Esophagus mucosa (tissue), 1 donor: ENCODE data around the gene MALRD1. TPM values are rescaled to one million over a fixed set of nuclear protein-coding genes. Genes with fewer than 3 reads are reported as not detected.

ENCODE experiments used
- ATAC-seq: fragments of 200-7000 bp; cut with Tn5 transposase; one replicate; pipeline ENCODE4 v1.9.1; 2020
- total RNA-seq: library from RNA; stranded (reverse); gene quantifications from one replicate; pipeline ENCODE4 v1.2.4, GENCODE V29; 2023
- donor health status: DM: yes; HTN: yes; CAD: no.

MALRD1 gene
- 0.08 TPM for total RNA-seq

GRCh38 chr10:19048489-19048888 lies at the start of gene MALRD1:
Gene MALRD1, plus strand, starts transcription at chr10:19048801. Its CDS starts 138 bp downstream, at chr10:19048939.
- no peak for ATAC-seq

DNA sequence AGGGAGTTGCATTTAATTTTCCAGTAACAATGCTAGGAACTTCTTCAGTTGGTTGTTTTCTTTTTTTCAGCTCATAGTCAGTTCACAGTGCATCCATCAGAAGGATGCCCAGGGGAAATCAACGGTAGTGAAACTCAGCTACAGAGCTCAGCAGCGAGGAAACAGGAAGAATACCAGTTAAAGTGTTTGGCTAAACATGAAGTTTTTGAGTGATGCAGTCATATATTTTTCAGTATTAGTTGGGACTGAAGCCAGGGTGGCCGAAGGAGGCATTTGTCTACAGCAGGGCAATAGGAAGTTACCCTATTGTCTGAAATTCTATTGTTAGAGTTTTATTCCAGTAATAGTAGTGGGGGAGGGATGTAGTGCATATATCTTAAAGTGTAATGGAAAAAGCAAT lies 45.3 kb upstream of the MALRD1 start:
- no peak for ATAC-seq

DNA sequence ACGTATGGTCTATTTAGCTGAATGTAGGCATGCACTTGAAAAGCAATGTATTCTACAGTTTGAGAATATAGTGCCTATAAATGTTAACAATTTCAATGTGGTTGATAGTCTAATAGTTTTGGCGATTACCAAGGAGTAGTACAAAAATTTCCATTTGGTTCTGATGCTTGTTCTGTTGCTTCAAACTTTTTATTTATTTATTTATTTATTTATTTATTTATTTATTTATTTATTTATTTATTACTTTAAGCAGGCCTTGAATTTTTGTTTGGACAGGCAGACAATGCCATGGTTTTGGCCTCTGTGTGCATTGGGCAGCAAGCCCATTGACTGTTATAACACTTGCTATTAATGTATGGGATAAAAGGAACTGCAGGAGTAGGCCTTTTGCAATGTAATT lies 36.5 kb upstream of the MALRD1 start:
- no peak for ATAC-seq

DNA sequence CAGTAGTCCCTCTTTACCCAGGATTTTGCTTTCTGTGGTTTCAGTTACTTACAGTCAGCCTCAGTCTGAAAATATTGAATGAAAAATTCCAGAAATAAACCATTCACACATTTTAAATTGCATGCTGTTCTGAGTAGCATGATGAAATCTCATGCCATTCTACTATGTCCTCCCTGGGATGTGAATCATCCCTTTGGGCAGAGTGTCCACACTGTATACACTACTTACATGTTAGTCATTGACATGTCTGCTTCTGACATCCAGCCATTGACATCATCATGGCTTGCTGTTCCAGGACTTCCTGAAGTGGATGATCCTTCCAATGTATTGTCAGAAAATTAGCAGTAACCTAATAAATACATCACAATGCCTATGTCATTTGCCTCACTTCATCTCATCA lies 34.6 kb upstream of the MALRD1 start:
- no peak for ATAC-seq

DNA sequence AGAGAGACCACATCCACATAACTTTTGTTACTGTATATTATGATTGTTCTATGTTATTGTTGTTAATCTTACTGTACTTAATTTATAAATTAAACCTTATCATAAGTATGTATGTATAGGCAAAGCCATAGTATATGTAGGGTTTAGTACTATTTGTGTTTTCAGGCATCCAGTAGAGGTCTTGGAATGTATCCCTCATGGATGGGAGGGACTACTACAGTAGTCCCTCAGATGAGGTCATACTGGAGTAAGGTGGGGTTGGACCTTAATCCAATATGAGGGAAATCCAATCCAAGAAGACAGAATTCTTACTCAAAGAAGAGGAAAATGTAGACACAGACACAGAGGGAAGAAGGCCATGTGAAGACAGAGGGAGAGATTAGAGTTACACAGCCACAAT lies 34.1 kb upstream of the MALRD1 start:
- ATAC-seq, result no peak

- no peak for ATAC-seq
These were observed 31.3 kb upstream of the MALRD1 start for GRCh38 chr10:19017116-19017890.

DNA sequence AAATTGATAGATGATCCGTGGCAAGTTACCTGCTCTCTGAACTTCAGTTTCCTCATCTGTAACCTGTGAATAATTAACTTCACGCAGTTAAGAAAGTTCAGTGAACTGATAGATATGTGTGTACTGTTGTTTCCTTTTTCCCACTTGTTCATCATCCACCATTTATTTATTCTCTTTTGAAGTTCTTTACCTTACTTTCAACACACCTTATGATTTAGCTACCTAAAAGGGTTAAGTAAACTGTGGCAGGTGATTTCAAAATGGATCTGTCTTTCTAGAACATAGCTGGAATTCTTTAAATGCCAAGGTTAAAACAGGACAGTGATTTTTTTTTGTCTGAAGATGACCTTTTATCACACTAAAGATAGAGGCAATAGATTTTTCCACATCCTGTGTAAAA lies 27.4 kb upstream of the MALRD1 start:
- ATAC-seq, result no peak

DNA sequence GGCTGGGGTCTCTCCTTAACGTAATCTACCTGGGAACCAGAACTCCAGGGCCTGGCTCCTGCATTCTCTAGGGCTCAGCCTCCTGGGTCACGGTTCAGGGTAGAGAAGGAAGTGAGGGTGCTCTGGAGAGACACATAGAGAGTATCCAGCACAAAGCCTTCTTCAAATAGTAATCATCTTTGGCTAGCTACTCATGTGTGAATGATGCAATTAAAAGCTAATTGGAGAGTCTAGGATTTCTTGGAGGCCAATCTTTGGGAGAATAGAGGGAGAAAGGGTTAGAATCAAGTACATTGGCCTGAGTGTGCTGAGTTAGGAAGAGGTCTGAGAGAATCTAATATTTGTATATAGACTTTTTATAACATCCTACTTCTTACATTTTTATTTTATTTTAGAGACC lies 24.0 kb upstream of the MALRD1 start:
- no peak for ATAC-seq

GRCh38 chr10:19031763-19032162 lies 16.8 kb upstream of the MALRD1 start:
- no peak for ATAC-seq

- ATAC-seq, result no peak
These were observed 14.9 kb upstream of the MALRD1 start for GRCh38 chr10:19033741-19034140.

GRCh38 chr10:19041171-19041570 lies 7.4 kb upstream of the MALRD1 start:
- ATAC-seq, result no peak

- no peak for ATAC-seq
These were observed 5.2 kb upstream of the MALRD1 start for GRCh38 chr10:19043431-19043830.

DNA sequence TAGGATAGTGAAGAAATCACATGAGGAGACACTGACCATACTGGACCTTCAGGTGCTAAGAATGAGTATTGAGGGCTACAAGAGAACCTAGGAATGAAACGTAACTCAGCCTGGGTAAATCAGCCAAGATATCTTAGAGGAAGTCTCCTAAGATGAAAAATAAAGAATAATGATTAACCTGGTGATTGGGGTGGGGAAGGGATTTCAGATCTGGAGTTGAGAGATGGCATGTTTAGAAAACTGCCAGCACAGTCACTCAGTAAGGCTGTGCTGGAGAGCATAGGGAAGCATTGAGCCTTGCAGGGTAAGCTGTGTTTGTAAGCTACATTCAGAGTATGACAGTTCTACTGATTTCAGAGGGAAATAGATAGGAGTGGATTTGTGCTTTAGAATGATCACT lies 1.9 kb upstream of the MALRD1 start:
- ATAC-seq, result no peak

DNA sequence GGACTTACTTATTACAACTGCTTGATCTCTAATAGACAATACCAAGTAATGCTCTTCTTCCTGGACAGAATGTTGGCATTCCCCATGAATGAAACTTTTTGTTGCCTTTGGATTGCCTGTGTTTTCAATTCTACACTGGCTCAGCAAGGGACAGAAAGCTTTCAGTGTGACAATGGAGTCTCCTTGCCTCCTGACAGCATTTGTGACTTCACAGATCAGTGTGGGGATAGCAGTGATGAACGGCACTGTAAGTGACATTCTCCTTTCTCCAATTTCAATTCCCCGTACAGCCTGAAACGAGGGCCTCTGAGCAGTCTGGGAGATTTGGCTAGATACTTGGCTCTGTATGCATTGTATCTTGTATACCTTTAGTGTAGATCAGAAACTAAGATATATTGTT lies 290 bp downstream of the MALRD1 start:
- ATAC-seq, result no peak

DNA sequence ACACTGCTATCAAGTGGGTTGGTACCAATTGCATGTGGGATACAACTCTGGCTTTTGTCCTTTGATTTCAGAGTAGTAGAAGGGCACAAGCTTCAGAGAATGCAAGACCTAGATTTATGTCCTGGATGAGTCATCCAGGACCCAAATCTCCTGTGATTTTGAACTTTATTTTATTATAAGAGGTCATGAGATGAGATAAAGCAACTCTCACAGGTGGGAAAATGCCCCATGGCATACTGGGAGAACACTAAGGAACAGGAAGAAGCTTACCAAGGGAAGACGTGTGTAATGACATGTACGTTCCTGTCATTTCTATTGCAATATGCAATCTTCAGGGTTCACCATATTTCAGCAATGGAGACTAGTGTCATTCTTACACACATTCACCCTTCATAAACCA lies 966 bp downstream of the MALRD1 start:
- ATAC-seq, result no peak

DNA sequence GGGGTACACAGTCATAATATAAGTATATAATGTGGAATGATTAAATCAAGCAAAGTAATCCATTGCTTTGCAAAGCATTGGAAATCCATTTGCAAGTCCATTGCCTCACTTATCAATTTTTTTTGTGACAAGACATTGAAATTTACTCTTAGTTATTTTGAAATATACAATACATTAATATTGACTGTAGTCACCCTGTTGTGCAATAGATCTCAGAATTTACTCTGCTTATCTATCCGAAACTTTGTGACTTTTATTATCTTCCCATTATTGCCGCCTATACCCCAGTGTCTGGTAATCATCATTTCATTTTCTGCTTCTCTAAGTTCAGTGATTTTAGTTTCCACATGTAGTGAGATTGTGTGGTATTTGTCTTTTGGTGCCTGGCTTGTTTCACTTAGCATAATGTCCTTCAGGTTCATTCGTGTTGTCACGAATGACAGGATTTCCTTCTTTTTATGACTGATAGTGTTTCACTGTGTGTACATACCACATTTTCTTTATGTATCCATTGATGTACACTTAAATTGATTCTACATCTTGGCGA lies 5.8 kb downstream of the MALRD1 start:
- ATAC-seq, result no peak

DNA sequence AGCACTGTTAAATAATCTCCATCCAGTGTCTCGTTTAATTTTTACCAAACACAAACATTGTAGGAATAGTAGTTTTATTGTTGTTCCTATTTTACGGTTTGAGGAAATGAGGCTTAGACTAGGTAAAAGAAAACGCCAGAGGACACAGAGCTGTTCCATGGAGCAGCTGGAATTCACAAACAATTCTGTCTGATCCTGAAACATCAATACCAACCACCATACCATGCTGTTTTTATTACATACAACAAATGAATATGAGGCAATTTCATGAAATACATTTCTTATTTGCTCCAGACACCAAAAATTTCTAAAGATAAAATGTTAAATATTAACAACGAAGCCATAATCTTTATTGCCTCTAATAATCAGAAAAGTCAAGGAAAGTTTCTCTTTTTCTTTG lies 9.4 kb downstream of the MALRD1 start:
- no peak for ATAC-seq

DNA sequence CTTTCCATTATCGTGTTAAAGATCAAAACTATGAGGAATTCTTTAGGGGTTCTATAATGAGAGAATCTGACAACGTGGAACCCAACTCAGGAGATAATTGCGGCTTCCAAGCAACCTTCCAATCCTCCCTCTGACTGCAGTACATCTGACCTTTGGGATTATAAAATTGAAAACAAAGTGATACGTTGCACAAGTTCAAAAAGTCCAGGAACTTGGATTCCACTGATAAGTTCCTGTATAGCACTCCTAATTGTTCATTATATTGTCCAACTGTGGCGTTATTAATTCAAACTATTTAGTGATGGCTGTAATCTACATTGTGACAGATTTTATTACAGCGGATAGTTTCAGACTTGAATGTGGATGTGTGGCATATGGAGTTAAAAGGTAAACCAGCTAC lies 15.4 kb downstream of the MALRD1 start:
- ATAC-seq, result no peak

DNA sequence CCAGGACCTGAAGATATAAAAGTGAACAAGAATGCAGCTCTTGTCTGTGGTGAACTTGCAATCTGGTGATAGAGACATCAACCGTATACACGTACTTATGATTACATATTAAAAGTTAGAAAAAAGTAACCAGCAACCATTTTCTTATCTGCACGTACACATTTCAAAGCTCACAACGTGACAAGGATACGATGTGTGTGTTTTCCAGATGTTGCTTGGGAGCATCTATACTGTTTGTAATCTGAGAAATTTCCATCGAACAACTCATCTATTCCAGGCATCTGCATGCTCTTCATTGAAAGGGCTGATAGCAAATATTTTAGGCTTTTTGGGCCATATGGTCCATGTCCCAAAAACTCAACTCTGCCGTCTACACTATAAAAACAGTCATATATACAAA lies 23.3 kb downstream of the MALRD1 start:
- no peak for ATAC-seq

GRCh38 chr10:19077276-19077675 lies 28.7 kb downstream of the MALRD1 start:
- ATAC-seq, result no peak

DNA sequence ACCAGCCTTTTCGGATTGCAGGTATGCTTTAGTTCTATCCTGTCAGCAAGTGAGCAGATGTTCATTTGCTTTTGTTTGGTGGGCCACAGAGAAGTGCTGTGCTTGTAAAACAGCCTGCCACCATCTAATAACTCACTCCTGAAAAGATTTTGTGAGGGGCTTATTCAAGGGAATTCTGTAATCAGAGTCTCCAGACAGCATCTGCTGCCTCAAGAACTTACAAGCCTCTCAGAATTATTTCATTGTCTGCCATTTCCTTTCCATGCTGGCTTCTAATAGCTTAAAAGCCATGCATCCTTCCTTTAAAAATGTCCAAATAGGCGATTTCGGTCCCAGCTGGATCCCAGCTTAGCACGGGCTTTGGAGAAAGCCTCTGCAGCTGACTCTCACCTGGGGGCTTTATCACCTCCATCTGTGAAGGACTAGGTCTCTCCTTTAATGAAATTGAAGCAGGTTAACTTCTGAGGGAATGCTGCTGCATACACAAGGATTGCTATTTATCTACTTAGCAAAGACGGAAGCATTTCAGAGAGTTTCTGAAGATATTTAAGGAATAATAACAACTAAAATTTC lies 48.0 kb downstream of the MALRD1 start:
- no peak for ATAC-seq

- ATAC-seq, result no peak
These were observed 48.5 kb downstream of the MALRD1 start for GRCh38 chr10:19097151-19097550.

- no peak for ATAC-seq
These were observed 50.2 kb downstream of the MALRD1 start for GRCh38 chr10:19098803-19099202.

- ATAC-seq, result no peak
These were observed 58.8 kb downstream of the MALRD1 start for GRCh38 chr10:19107406-19107805.
